GM21576 (cell line): ENCODE measurements around the gene AQP1.

Experiments used
- ATAC-seq: cut with Tn5 transposase; IDR thresholded peaks from one replicate; pipeline ENCODE4 v1.9.1; 2021; ENCODE audit warnings: mild to moderate bottlenecking, moderate library complexity; ENCODE audit not compliant: unreplicated experiment

Gene AQP1

DNA sequence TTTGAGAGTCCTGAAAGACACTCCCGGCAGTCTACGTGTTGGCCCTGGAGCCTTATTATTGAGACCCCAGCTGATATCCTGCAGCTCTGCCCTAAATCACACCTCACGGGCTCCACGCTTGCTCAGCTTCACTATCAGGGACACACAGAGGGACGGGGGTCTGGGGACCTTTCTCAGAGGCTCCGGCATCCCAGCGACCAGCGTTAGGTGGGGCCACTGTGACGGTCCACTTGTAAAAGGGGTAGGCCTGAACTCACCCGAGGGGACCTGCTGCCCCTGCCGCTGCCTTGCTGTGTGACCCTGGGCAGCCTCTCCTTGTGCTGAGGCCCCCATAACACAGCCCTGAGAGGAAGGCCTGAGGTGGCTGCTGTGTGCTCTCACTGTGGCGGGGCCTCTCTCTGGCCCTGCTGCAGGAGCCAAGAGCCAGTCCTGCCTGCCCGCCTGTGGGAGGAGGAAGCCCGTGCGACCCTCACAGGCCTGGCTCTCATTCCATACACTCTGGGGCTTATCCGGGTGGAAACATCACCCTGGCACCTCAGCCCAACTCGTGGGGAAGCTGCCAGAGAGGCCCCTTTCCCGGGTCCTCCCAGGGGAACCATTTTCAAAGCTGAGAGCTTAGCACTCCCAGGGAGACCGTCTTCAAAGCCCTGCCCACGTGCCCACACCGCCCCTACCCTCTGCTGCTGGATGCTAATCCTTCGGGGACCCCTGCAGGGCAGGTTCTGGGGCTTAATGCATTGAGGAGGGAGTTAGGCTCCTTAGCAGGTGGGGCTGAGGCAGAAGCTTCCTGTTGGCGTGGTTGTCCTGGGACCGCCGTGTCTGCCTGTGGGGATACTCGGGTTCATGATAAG lies 21.7 kb downstream of the AQP1 start:
- ATAC-seq = no peak

DNA sequence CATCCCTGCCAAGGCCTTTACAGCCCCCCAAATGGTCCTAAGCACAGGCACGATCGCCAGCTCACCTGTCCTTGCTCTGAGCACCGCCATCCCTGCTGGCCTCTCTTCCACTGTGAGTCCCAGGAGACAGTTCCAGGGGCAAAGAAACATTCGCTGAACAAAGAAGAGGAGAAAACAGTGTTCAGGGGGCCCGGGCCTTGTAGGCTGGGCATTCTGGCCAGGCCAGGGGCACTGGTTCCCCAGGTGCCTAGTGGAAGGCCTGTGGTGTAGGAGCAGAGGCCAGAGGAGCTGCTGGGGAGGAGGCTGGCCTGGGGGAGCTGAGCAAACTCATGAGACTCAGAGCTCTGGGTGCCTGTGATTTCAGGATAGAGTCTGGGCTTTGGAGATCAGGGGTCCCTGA lies 22.6 kb downstream of the AQP1 start:
- no peak for ATAC-seq

DNA sequence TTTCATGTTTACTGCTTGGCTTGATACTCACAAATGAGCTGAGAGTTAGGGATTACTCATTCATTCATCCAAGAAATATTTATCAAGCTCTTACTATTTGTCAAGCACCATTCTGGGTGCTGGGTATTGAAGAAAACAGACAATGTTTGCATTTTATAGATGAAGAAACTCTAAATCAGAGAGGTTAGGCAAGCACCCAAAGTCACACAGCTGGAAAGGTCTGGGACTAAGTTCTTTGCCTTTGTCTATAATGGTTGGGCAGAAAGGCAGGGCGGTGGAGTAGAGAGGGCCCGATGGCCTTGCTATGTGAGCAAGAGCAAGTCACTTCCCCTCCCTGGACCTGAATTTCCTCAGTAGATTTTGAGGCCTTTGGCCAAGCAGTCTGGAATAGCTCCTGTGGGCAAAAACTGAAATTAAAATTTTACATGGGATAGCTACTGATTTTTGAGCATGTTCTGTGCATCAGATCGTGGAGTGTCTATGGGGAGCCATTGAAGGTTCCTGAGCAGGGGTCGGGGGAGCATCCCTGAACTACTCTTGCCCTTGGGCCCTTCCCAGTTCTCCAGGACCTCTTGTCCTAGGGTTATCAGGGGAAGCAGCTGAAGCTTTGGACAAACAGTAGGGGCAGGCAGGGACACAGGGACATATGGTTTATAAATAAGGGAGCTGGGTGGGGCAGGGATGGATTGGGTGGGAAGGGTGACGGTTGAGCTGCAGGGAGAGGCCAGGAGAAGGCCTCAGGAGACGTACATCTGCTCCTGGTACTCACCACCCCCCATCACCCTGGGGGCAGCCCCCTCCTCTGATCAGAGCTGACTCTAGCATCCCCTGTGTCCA lies 23.3 kb downstream of the AQP1 start:
- ATAC-seq = no peak

DNA sequence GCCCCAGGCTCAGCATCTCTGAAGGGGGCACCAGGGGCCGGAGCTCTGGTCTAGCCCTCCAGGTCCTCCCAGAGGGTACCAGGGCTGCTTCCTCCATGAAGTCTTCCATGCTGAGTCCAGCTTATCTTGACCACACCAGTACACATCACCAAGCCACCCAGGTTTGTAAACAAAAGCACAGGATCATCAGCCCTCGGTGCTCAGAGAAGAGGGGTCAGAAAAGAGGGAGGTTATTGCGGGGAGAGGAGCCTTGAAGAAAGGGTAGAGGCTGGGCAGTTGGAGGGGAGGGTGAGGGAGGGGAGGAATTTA lies 23.9 kb downstream of the AQP1 start:
- no peak for ATAC-seq

DNA sequence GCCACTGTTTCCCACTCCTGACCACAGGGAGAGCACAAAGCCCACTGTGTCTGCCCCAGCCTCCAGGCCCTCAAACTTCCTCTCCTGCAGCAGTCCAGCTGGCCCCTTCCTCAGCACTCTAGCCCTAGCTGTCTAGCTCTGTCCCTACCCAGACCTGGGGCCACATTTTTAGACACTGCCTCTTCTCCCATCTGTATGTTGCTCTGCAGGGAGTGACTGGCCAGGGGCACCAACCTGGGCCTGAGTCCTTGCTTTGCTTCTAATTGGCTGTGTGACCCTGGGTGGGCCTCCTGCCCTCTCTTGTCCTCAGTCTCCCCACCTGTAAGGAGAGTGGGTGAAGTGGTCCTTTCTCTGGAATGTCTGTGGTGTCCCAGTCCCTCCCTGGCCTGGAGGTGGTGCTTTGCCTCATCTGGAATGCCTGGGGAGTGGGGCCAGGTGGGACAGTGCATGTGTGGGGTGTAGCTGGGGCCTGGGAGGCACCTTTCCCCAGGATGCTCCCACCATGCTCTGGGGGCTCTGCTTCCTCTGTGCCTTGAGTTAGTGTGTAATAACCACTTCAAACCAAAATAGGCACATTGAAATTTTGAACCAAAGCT lies 25.1 kb downstream of the AQP1 start:
- ATAC-seq = no peak

DNA sequence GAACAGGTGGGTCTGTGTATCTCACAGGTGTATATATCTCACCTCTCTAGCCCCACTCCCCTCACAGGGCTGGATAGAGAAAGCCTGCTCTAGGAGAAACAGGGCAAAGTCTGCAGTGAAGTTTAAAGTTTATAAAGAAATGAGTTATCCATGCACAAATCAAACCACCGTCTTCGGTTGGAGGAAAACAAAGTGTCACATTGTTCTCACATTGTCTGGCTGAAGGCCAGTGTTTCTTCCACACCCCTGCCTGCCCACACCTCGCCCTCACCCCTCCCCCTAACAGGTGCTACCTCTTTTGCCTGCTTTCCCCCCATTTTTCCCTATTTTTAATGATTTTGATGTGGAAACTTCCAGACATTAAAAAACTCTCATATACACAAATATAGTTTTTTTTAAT lies 25.8 kb downstream of the AQP1 start:
- no peak for ATAC-seq

DNA sequence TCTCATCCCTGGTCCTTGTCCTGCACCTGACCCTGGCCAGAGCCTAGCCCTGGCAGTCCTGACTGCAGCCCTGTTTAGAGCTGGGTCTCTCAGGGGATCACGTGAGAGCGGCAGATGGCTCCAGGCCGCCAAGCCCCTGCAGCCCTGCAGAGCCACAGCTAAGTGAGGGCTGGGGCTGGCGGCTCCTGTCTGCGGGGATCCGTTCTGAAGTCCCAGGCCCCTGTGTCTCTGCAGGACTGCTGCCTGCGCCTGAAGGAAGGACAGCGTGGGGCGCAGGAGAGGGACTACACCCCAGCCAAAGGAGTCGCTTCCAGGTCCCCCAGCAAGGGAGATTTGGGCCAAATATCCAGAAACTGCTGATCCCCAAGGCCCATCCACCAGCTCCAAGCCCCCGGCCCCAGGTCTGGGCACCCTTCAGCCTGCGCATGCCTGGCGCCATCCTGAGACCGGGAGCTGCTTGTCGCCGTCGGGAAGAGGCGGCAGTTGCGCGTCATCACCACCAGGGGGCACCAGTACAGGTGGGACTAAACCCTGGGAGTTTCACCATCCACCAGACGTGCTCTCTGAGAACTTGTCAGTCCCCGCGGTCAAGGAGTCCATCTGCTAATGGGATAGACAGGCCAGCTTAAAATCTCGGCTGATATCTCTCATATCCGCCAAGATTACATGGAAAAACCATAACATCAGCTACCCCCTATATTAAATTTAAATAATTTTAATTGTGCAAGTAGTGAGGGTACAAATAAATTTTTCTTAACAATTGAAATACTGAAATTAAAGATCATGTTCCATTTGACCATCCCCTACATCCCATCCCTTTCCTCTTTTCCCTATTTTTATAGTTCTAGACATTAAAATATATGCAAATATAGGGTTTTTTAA lies 27.0 kb downstream of the AQP1 start:
- peak; percentile 66 for ATAC-seq

DNA sequence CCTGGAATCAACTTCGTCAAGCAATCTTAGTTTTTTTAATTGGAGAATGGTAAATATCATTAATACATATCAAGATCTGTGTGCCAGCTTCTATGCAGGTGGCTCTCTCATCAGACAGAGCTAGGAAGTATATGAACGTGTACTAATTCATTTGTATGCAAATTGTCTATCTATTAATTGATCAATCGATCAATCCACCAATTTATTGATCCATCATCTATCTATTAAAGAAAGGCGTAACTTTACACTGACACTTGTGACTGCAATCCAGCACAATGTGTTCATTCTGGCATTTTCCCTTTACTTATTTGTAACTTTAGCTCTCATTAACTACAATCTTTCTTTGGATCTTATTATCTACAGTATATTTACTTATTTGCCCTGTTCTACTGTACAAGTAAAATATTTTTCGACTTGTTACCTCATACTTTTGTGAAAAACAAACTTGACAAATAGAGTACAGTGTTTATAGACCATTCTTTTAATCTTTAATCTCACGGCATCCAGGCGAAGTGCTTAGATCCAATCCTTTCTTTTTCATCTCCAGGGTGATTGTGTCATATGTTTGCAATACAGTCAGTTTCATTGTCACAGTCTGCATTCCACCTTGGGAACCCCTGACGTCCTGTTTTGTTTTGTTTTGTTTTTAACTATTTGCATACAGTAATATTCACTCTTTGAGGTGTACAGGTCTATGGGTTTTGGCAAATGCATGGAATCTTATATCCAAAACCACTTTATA lies 30.1 kb downstream of the AQP1 start:
- no peak for ATAC-seq

DNA sequence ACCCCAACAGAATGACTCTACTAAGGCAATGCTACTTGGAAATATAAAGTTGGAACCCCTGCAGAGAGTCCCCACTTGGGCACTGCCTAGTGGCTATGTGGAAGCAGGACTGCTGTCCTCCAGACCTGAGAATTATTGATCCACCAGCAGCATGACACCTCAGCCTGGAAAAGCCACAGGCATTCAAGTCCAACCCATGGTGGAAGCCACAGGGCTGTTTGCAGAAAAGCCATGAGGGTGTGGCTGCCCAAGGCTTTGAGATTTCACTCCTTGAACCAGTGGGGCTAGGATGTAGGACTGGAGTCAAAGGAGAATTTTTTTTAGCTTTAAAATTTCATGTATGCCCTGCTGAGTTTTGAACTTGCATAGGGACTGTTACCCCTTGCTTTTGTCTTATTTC lies 38.5 kb downstream of the AQP1 start:
- no peak for ATAC-seq

DNA sequence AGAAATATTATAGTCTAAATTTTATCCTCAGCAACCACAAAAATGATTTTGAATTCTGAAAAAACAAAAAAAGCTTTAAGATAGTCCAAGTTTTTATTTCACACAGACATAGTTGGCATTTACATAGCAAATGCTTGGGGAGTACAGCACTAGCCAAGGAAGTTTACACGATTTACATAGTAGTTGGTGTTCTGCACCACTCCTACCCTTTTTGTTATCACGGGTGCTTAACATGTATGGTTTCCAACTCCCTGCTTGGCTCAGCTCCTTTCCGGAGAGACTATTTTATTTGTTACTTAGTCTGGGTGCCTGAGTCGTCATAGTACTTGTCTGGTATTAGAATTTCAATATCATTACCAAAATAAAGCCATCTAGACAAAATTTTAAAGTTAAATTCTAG lies 43.3 kb downstream of the AQP1 start:
- no peak for ATAC-seq

DNA sequence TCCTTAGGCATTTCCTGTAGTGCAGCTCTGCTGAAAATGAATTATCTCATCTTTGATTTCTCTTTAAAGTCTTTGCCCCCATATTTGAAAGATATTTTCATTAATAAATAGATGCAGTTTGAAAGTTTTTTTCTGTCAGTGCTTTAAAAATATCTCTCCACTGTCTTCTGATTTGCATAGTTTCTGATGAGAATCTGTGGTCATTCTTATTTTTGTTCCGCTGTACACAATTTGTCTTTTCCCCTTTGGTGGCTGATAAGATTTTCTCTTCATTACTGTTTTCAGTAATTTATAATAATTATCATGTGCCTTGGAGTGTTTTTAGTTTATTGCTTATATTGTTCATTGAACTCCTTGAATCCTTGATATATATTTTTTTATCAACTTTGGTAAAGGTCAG lies 45.1 kb downstream of the AQP1 start:
- no peak for ATAC-seq

DNA sequence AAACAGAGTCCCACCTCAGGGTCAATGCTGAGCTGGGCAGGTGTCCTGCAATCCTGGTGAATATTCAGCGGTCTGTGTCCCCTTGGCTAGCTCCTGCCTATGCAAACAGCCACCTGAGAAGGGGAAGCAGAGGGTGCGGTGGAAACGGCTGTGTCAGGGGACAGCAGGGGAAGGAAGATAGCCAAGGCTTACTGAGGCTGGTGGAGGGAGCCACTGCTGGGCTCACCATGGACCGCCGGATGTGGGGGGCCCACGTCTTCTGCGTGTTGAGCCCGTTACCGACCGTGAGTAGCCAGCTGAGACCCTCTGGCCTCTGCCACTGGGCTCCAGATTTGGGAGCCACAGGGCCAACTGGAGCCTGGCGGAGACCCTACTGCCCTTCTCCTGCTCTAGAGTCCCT lies 52.2 kb downstream of the AQP1 start, which contains the start of gene GHRHR:
Gene GHRHR (plus strand): TSS at position 112 of the 400 bp plus-strand sequence. CDS start 116 bp downstream, at position 228.
- ATAC-seq = no peak

DNA sequence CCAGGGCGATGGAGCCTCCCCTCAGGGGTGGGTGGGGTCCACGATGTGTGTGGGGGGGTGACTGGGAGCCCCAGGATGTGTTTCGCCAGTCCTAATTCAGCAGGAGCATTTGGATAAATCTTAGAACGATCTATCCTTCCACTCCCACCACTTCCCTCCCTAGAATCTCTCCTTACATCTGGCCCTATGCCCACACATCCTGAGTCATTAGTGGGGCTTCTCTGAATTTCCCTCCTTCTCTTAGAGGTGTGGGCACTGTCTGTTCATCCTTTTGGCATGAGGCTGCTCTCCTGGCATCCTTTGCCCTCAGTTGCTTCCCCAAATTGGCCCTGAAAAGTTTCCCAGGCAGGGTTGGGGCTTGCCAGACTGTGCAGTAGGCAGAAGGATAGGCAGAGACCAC lies 53.7 kb downstream of the AQP1 start:
- no peak for ATAC-seq

DNA sequence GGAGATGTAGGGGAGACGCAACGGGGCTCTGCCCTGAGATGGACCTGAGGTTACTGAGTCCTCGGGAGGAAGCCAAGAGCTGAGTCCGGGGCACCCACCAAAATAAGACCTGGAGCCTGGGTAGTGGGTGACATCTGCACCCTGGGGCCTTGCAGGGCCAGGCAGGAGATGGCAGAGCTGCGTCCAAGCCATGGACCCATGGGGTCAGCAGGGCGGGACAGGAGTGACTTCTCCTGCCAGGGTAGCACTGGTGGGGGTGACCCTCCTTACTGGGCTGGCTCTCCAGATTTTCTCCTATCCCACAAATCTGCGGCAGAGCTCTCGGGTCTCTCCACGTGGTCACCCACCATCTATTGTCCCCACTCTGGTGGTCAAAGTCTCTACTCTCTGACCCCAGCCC lies 54.2 kb downstream of the AQP1 start:
- no peak for ATAC-seq

DNA sequence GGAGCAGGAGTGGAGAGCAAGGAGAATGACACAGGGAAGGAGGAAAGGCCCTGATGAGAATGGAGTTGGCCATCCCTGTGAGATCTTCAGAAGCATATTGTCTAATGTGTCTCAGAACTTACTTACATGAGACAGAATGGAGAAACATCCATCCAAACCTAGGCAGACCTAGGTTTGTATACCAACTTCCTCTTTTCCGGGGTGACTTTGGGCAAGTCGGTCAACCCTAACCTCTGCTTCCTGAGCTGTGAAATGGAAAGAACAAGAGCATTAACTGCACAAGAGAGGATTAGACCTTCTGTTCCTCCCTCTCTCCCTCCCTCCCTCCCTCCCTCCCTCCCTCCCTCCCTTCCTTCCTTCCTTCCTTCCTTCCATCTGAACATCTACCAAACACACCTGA lies 56.6 kb downstream of the AQP1 start:
- ATAC-seq = no peak

DNA sequence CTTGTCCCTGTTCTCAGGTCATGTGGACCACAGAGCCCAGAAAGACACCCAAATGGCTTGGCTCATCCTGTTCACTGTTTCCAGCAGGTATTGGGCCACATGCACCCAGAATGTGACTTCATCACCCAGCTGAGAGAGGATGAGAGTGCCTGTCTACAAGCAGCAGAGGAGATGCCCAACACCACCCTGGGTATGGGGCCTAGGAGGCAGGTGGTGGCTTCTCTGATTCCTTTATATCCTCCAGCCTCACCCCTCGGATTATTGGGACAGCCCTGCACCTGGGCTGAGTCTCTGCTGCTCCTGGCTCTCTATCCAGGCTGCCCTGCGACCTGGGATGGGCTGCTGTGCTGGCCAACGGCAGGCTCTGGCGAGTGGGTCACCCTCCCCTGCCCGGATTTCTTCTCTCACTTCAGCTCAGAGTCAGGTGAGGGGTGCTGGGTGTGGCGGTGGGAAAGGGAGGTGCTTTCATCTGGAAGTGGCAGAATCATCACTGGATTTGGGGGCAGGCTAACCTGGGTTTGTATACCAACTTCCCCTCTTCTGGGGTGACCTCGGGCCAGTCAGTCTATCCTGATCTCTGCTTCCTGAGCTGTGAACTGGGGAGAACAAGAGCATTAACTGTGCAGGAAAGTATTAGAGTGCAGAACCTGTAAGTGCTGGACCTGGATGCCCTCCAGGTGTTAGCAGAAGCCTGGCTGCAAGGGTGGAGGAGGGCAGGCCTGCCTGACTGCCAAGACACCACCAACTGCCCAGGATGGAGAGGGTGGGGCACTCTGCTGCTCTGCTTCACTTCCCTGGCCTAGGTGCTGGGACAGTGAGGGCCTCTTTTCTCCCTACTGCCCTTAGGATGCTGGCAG lies 57.3 kb downstream of the AQP1 start:
- ATAC-seq = no peak

DNA sequence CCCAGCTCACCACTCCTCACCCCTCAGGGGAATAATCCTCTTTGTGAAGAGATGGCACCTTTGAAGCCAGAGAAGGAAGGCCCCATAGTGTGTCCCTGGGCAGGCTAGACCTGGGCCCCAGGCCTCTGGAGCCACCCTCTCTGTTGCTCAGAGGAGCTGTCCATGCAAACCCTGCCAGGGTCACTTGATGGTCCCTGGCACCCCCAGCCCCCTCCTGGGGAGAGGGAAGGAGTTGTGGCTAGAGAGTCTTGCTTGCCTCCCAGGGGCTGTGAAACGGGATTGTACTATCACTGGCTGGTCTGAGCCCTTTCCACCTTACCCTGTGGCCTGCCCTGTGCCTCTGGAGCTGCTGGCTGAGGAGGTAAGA lies 57.9 kb downstream of the AQP1 start:
- ATAC-seq = no peak

DNA sequence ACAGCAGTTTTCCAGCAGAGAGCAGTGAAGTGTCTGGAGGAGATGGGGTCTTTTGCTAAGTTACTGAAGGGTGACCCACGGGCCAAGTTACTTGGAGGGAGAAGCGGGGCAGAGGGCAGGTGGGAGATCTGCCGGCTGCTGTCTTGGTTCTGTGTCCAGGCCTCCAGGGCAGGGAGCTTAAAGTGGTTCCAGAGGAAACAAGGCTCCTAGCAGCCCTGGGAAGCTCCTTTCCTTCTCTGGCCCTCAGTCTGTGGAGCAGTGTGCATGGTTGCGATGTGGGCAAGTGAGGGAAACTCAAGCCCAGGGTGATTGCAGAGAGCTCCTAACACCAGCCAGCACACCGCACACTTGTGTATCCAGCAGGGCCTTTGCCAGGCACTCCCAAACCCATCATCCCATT lies 58.4 kb downstream of the AQP1 start:
- no peak for ATAC-seq

DNA sequence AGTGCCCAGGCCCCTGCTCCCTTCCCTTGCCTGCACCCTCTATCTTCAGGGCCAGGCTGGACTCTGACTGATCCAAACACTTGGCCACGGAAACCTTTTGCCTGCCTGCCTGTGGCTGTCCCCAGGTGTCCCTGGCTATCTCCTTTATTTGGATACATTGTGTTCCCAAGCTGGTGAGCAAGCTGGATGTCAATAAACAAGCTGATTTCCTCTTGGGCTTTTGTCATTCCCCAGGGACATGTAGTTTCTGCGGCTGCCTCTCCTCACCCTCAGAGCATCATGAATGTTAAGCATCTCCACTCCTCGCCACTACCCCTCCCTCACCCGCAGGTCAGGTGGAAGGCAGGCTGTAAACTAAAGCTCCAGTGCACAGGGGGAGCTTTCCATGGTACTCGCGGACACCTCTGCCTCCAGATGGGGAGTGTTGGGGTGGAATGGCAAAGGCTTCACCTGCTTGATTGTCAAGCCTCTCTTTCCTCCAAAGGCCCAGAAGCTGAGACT lies 59.0 kb downstream of the AQP1 start:
- ATAC-seq = no peak
